Pulmonary artery endothelial cell (primary cell): ENCODE data around the gene FOXD3. TPM values are rescaled to one million over a fixed set of nuclear protein-coding genes. Genes with fewer than 3 reads are reported as not detected.
"Not testable (repeated sequence)": the region's sequence is repeated elsewhere in the genome, so short reads cannot be mapped to it uniquely, and the experiment has no call there.

Experiments
- DNase-seq: peaks from one replicate; pipeline ENCODE4 v3.0.0-alpha.2; 2011; ENCODE audit warnings: low read depth, low spot score
- total RNA-seq: library from RNA; depleted of rRNA; stranded (reverse); fragments of >200 nt; gene quantifications from 2 replicates; pipeline ENCODE4 v1.2.3, GENCODE V29; 2014

Gene FOXD3
- total RNA-seq, 1 donor from 2014 or later: not detected

- DNase-seq: no peak
Measured at GRCh38 chr1:63321066-63321784, 1.1 kb upstream of the FOXD3 start.

DNA sequence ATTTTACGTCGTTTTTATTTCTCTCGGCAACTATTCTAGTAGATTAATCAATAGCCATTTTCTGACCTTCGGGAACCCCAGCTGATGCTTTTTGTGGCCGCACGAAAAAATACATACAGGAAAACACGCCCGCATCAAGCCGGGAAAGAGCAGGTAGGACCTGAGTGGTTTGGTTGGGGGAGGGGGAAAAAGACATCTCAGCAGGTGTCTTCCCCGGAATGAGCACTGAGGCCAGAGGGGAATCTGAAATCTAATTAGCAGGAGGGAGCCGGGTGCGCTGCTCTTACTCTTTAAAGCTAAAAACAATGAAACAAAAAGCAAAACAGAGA lies 618 bp upstream of the FOXD3 start:
- no peak for DNase-seq

DNA sequence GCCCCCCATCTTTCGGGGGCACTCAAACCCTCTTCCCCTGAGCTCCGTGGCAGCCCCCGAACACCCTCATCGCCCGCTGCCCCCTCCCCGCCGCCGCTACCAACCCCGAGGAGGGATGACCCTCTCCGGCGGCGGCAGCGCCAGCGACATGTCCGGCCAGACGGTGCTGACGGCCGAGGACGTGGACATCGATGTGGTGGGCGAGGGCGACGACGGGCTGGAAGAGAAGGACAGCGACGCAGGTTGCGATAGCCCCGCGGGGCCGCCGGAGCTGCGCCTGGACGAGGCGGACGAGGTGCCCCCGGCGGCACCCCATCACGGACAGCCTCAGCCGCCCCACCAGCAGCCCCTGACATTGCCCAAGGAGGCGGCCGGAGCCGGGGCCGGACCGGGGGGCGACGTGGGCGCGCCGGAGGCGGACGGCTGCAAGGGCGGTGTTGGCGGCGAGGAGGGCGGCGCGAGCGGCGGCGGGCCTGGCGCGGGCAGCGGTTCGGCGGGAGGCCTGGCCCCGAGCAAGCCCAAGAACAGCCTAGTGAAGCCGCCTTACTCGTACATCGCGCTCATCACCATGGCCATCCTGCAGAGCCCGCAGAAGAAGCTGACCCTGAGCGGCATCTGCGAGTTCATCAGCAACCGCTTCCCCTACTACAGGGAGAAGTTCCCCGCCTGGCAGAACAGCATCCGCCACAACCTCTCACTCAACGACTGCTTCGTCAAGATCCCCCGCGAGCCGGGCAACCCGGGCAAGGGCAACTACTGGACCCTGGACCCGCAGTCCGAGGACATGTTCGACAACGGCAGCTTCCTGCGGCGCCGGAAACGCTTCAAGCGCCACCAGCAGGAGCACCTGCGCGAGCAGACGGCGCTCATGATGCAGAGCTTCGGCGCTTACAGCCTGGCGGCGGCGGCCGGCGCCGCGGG lies 837 bp downstream of the FOXD3 start:
- DNase-seq: no peak

DNA sequence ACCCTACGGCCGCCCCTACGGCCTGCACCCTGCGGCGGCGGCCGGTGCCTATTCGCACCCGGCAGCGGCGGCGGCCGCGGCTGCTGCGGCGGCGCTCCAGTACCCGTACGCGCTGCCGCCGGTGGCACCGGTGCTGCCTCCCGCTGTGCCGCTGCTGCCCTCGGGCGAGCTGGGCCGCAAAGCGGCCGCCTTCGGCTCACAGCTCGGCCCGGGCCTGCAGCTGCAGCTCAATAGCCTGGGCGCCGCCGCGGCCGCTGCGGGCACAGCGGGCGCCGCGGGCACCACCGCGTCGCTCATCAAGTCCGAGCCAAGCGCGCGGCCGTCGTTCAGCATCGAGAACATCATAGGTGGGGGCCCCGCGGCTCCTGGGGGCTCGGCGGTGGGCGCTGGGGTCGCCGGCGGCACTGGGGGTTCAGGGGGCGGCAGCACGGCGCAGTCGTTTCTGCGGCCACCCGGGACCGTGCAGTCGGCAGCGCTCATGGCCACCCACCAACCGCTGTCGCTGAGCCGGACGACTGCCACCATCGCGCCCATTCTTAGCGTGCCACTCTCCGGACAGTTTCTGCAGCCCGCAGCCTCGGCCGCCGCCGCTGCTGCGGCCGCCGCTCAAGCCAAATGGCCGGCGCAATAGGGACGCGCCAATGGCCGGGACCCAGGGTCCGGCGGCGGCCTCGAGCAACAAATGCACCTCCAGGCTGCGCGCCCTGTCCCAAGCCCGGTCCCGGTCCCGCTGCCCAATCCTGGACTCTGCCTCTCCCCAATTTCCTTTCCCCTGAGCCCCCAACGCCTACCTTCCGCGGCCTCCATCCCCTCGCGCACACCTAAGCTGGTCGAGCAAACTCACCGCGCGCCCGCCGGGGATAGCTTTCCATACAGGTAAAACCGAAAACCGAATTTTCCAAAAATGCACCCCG lies 1.8 kb downstream of the FOXD3 start:
- DNase-seq: no peak

DNA sequence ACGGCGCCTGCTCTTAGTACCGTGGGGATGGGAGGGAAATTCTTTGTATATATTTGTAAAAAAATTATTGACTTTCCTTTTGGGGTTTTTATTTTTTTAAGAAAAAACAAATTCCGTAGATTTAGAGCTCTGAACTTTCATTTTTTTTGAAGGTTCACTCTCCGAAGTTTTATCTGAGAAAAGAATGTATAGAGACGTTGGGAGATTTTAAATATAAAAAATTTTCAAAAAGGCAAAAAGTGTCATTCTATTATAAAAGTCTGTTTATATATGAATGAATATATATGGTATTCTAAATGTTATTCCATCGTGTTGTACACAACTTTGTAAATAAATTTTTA lies 2.4 kb downstream of the FOXD3 start:
- DNase-seq: no peak

- no peak for DNase-seq
Measured at GRCh38 chr1:63325279-63325985, 3.1 kb downstream of the FOXD3 start.

DNA sequence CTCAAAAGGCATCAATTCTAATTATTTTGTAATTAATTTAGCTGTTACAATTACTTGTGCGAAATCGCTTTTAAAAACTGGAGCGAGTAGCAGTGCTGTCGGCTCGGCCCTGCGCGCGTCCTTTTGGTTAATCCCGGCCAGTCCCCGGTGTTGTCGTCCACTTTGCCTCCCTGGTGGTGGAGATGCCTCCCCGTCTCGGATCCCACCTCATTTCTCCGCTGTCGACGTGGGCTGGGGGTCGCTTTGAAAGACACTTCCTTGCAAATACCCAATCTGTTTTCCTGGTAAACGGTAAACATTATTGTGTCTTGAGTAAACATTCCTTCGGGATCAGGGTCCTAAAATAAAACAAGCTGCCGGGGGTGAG lies 3.7 kb downstream of the FOXD3 start:
- no peak for DNase-seq

- no peak for DNase-seq
Measured at GRCh38 chr1:63326473-63327380, 4.4 kb downstream of the FOXD3 start.

DNA sequence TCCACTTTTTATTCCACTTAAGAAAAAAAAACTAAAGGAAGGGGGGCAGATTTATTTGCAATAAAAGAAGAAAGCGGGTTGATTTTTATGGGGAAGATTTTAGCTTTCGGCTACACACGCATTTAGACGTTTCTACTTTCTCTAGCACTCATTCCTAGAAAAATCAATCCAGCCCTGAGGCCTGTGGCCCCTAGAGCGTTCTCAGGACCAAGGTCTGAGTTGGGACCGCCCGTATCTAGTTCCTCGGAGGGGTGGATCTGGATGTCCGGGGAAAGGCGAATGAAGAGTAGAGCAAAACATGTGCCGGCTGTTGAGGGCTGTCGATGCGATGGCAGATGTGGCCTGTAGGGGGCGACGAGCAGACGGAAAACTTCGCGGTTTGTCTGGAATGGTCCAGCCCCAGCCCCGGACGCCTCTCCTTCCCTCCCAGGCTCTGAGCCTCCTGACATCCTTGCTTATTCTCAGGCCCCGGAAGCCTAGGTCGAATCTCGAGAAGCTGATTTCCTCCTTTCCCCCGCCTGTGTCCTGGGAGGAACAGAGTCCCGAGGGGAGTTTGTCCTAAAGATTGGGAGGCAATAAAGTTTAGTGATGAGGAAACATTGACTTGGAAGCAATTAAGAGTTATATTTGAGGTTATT lies 5.2 kb downstream of the FOXD3 start:
- DNase-seq: no peak

GRCh38 chr1:63328122-63328521 lies 5.8 kb downstream of the FOXD3 start:
- no peak for DNase-seq

GRCh38 chr1:63328781-63329180 lies 6.4 kb downstream of the FOXD3 start:
- DNase-seq: no peak

GRCh38 chr1:63329621-63330330 lies 7.4 kb downstream of the FOXD3 start:
- DNase-seq: no peak

DNA sequence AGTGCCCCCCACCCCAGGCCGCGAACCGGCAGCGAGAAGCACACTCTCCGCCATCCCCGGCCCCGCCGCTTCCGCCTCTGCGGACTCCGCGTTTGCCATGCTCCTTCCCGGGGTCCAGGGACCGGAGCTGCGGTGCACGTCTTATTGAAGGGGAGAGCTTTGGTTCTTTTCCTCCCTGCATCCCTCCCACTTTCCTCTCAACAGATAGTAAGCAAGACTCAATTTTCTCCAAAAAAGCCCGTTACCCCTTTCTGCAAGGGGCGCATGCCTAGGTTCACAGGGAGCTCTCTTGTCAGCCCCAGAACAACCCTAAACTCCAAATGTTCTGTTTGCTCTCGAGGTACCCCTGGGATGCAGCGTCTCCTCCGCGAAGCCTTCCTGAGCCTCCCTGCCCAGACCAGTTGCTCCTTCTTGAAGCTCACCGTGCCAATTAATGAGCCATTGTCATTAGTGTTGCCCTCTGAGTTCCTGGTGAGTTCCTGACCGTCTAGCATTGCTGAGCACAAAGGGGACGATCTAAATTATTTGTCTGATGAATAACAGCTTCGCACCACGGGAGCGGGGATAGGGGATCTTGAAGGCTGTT lies 8.1 kb downstream of the FOXD3 start:
- no peak for DNase-seq

GRCh38 chr1:63342402-63342801 lies 20.0 kb downstream of the FOXD3 start:
- no peak for DNase-seq

DNA sequence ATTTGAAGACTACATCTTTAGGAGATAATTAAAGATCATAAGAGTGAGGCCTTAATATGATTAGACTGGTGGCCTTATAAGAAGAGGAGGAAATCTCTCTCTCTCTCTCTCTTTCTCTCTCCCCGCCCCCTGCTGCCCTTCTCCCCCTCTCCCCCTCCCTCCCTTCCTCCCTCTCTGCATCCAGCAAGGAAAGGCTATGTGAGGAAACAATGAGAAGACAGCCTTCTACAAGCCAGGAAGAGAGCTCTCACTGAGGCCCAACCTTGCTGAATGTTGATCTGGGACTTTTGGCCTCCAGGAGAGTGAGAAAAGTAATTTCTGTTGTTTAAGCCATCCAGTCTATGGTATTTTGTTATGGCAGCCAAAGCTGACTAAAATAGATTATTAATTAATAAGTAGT lies 21.6 kb downstream of the FOXD3 start:
- DNase-seq: no peak

DNA sequence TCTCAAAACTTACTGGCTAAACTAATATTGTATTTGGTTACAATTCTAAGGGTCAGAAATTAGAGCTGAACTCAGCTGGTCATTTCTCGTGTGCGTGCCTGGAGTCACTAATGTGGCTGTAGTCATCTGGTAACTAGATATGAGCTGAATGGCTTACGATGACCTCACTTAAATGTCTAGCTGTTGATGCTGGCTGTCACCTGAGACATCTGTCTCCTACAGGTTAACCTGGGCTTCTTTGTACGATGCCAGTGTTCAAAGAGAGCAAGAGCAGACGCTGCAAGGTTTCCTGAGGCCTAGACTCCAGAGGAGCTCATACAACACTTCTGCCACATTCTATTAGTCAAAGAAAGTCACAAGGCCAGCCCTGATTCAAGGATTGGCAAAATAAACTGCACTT lies 28.0 kb downstream of the FOXD3 start:
- no peak for DNase-seq

DNA sequence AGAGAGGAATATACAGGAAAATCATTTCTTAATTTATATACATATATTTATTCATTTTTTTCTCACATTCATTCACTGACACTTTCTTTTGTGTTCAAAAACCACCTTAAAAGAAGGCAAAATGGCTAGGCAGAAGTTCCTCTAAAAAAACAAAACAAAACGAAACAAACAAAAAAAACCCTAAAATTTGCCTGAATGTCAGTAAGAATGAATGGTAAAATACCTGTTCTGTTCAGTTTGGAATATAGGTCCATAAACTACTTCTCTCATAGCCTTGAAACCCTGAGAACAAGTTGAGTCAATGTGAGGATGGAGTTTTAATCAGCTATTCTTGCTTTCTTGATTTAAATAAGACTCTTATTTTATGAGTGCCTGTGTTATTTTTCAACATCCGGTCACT lies 30.4 kb downstream of the FOXD3 start:
- no peak for DNase-seq

DNA sequence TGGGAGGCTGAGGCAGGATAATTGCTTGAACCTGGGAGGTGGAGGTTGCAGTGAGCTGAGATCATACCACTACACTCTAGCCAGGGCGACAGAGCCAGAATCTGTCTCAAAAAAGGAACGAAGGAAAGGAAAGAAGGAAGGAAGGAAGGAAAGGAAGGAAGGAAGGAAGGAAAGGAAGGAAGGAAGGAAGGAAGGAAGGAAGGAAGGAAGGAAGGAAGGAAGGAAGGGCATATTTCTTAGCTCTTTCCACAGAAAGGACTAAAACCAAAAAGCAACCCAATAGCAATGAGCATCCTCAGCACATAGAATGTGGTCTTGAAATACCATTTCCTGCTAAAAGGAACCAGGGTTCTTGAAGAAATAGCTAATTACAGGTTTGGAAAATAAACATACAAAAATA lies 33.9 kb downstream of the FOXD3 start:
- not testable (repeated sequence) for DNase-seq

DNA sequence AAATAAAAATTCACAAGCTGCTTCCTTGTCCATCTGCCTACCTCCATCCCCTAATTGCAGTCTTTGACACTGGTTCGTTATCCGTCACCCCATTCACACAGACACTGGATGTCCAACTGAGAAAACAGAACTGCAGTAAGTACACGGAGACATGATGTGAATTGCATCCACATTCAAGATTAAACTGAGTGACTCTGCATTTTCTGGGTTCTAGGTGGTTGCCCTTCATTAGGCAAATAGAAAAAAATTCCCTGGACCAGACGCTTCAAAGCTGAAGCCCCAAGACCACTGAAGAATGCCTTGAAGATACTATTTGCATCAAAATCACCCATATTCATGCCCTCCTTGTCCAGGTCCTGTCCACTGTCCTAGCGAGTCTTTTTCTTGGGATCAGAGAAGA lies 37.2 kb downstream of the FOXD3 start:
- DNase-seq: no peak
